Measurements from ENCODE around the gene MAST3.

The MAST3 gene

GRCh38 chr19:18153556-18154134 is 56.1 kb downstream of the MAST3 start:
- no peaks in the 10 kb centered on the region for H3K36me3 ChIP-seq (ENCODE audit: control insufficient read depth, insufficient read depth, low read length)
- H3K27ac ChIP-seq, result peak overlapping the region; percentile 98
- no peak for TF ChIP-seq CTCF (IDR thresholded peaks at IDR 0.05)
- peaks cover 3% of the 10 kb centered on the region for H3K79me2 ChIP-seq
- peak overlapping the region; percentile 79 for H2AFZ ChIP-seq
- peak overlapping the region; percentile 96 for H3K4me2 ChIP-seq (ENCODE audit: low read length)
- peaks cover 28% of the 10 kb centered on the region for H3K4me1 ChIP-seq
- peak overlapping the region; percentile 90 for H3K4me3 ChIP-seq (ENCODE audit: low read depth, low read length)
- no peaks in the 10 kb centered on the region for H3K27me3 ChIP-seq (ENCODE audit: control insufficient read depth, insufficient read depth, low read length)
- H3K9ac ChIP-seq, result peak overlapping the region; percentile 85
- H3K9me3 ChIP-seq (ENCODE audit: control insufficient read depth, low read length), result no peaks in the 10 kb centered on the region

- no peak overlapping the region for H2AFZ ChIP-seq
- H3K9ac ChIP-seq, result no peak overlapping the region
- no peaks in the 10 kb centered on the region for H3K36me3 ChIP-seq (ENCODE audit: control insufficient read depth, insufficient read depth, low read length)
- no peaks in the 10 kb centered on the region for H3K9me3 ChIP-seq (ENCODE audit: control insufficient read depth, low read length)
- H3K79me2 ChIP-seq, result peaks cover 3% of the 10 kb centered on the region
- no peaks in the 10 kb centered on the region for H3K27me3 ChIP-seq (ENCODE audit: control insufficient read depth, insufficient read depth, low read length)
- H3K4me3 ChIP-seq (ENCODE audit: low read depth, low read length), result no peak overlapping the region
- peaks cover 30% of the 10 kb centered on the region for H3K4me1 ChIP-seq
- H3K27ac ChIP-seq, result peak overlapping the region; percentile 86
- TF ChIP-seq CTCF (IDR thresholded peaks at IDR 0.05), result no peak
- no peak overlapping the region for H3K4me2 ChIP-seq (ENCODE audit: low read length)
These were observed 57.8 kb downstream of the MAST3 start for GRCh38 chr19:18155095-18156087.

- H3K27ac ChIP-seq, result peak overlapping the region; percentile 86
- peaks cover 31% of the 10 kb centered on the region for H3K4me1 ChIP-seq
- H2AFZ ChIP-seq, result no peak overlapping the region
- no peak for TF ChIP-seq CTCF (IDR thresholded peaks at IDR 0.05)
- no peaks in the 10 kb centered on the region for H3K9me3 ChIP-seq (ENCODE audit: control insufficient read depth, low read length)
- no peaks in the 10 kb centered on the region for H3K27me3 ChIP-seq (ENCODE audit: control insufficient read depth, insufficient read depth, low read length)
- no peaks in the 10 kb centered on the region for H3K36me3 ChIP-seq (ENCODE audit: control insufficient read depth, insufficient read depth, low read length)
- no peak overlapping the region for H3K4me3 ChIP-seq (ENCODE audit: low read depth, low read length)
- H3K9ac ChIP-seq, result no peak overlapping the region
- H3K4me2 ChIP-seq (ENCODE audit: low read length), result peak overlapping the region; percentile 45
- peaks cover 3% of the 10 kb centered on the region for H3K79me2 ChIP-seq
These were observed 58.7 kb downstream of the MAST3 start for GRCh38 chr19:18156268-18156667.

GRCh38 chr19:18156841-18157464 is 59.4 kb downstream of the MAST3 start:
- H3K79me2 ChIP-seq, result peaks cover 7% of the 10 kb centered on the region
- TF ChIP-seq CTCF (IDR thresholded peaks at IDR 0.05), result no peak
- peak overlapping the region; percentile 86 for H3K27ac ChIP-seq
- H3K4me3 ChIP-seq (ENCODE audit: low read depth, low read length), result no peak overlapping the region
- H3K9ac ChIP-seq, result peak overlapping the region; percentile 31
- no peaks in the 10 kb centered on the region for H3K36me3 ChIP-seq (ENCODE audit: control insufficient read depth, insufficient read depth, low read length)
- peak overlapping the region; percentile 45 for H3K4me2 ChIP-seq (ENCODE audit: low read length)
- H2AFZ ChIP-seq, result peak overlapping the region; percentile 61
- H3K27me3 ChIP-seq (ENCODE audit: control insufficient read depth, insufficient read depth, low read length), result no peaks in the 10 kb centered on the region
- H3K9me3 ChIP-seq (ENCODE audit: control insufficient read depth, low read length), result no peaks in the 10 kb centered on the region
- H3K4me1 ChIP-seq, result peaks cover 31% of the 10 kb centered on the region

All from parathyroid adenoma (tissue), 2 donors.